Calu3 (cell line): ENCODE measurements around the gene KAZN. TPM values are rescaled to one million over a fixed set of nuclear protein-coding genes. Genes with fewer than 3 reads are reported as not detected.

Experiments
- Bru-seq: library from RNA; stranded (reverse); fragments of 400-500 nt; gene quantifications from one replicate; lab custom pipeline; 2021; lab: Mats Ljungman, UMichigan
- BruChase-seq, 2 experiments: library from RNA; stranded (reverse); fragments of 400-500 nt; gene quantifications; one replicate each; lab custom pipeline; 2021; lab: Mats Ljungman, UMichigan
- BruUV-seq: library from RNA; stranded (reverse); fragments of 400-500 nt; replicated peaks from 2 replicates; lab custom pipeline; 2021; lab: Mats Ljungman, UMichigan
- CTCF ChIA-PET: fragments of 300-600 bp; sonication (Branson Sonifier 250); formaldehyde crosslinking; loops from one replicate; lab custom pipeline; 2022; ENCODE audit warnings: antibody characterized with exemption; lab: Charles Lee
- DNase-seq: peaks from one replicate; pipeline ENCODE4 v3.0.0; 2022
- H3K27ac Mint-ChIP-seq: one replicate; pipeline ENCODE4 v1.8.0; 2022; ENCODE audit warnings: mixed read lengths; ENCODE audit not compliant: unreplicated experiment
- H3K27me3 Mint-ChIP-seq: one replicate; pipeline ENCODE4 v1.8.0; 2022; ENCODE audit warnings: mixed read lengths; ENCODE audit not compliant: unreplicated experiment
- H3K36me3 Mint-ChIP-seq: one replicate; pipeline ENCODE4 v1.8.0; 2022; ENCODE audit warnings: mild to moderate bottlenecking, moderate library complexity, mixed read lengths; ENCODE audit not compliant: insufficient read depth, unreplicated experiment
- H3K4me1 Mint-ChIP-seq: one replicate; pipeline ENCODE4 v1.8.0; 2022; ENCODE audit warnings: mild to moderate bottlenecking, low read depth, mixed read lengths; ENCODE audit not compliant: unreplicated experiment
- H3K4me3 Mint-ChIP-seq: one replicate; pipeline ENCODE4 v1.8.0; 2022; ENCODE audit warnings: mild to moderate bottlenecking, low read depth, moderate library complexity, mixed read lengths; ENCODE audit not compliant: unreplicated experiment
- H3K9me3 Mint-ChIP-seq: one replicate; pipeline ENCODE4 v1.8.0; 2022; ENCODE audit warnings: low read depth, mixed read lengths; ENCODE audit not compliant: unreplicated experiment
- CTCF ChIP-seq: fragments of 200-600 bp; IDR thresholded peaks from one replicate; pipeline ENCODE4 v1.8.0; 2022; ENCODE audit warnings: antibody characterized with exemption; ENCODE audit not compliant: unreplicated experiment
- intact Hi-C: fragments of 100-400 bp; cut with micrococcal nuclease; formaldehyde crosslinking; loops from one replicate; pipeline ENCODE4 v1.10.0; 2022; ENCODE audit not compliant: unreplicated experiment
- long read RNA-seq: library from polyadenylated mRNA; stranded (forward); transcript quantifications from one replicate; pipeline ENCODE4 v2.0.0, GENCODE V29; 2022
- total RNA-seq: library from RNA; stranded (reverse); gene quantifications from 2 replicates; pipeline ENCODE4 v1.2.3, GENCODE V29; 2022

Gene KAZN
- total RNA-seq, result 3.6 and 5.9 TPM in 2 replicates
- percentile 20 among the genes with signal in this experiment for Bru-seq, nascent RNA
- percentile 22 among the genes with signal in this experiment for BruChase-seq, experiment 1, labeled RNA remaining after a 6-hour chase
- percentile 18 among the genes with signal in this experiment for BruChase-seq, experiment 2, labeled RNA remaining after a 2-hour chase
- long read RNA-seq, partial matches to known transcripts, result 2 of 9 reads
- long read RNA-seq, other reads (novel, unspliced or antisense), result 7 of 9 reads

DNA sequence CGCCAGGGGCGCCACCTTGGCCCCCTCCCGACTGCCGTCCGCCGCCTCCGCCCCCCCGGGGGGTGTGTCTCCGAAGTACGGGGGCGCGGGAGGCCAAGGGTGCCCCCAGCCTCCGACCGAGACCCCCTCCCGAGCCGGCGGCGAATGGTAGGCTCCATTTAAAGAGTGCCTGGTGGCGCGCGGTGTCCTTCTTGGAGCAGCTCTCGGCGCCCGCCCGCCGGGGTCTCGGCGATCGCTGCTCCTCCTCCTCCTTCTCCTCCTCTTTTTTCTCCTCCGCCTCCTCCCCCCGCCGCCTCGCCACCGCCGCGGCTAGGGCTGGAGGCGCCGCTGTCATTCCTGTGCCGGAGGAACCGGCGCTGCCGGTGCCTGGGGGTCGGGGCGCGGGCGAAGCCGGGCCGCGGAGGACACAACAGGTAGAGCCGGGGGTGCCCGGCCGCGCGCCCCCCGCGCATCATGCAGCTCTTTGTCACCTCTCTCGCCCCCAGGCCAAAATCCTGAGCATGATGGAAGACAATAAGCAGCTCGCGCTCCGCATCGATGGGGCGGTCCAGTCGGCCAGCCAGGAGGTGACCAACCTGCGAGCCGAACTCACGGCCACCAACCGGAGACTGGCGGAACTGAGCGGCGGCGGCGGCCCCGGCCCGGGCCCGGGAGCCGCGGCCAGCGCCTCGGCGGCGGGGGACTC lies at the start of gene KAZN:
KAZN (plus strand) TSS at position 188 of the 685 bp plus-strand sequence.
- H3K27ac Mint-ChIP-seq, result no peak within 1 kb of the TSS
- DNase-seq, result peak; percentile 2
- H3K4me1 Mint-ChIP-seq, result no peaks in the 10 kb centered on the region
- CTCF ChIA-PET, result no interaction called here
- no peak within 1 kb of the TSS for H3K4me3 Mint-ChIP-seq
- intact Hi-C loops, result no loop called here
- H3K9me3 Mint-ChIP-seq, result no peaks in the 10 kb centered on the region
- BruUV-seq, result no TSS peak
- H3K27me3 Mint-ChIP-seq, result peaks cover 23% of the 10 kb centered on the region
- no peak for TF ChIP-seq CTCF
- H3K36me3 Mint-ChIP-seq, result no peaks in the 10 kb centered on the region

GRCh38 chr1:14549897-14550620 lies 48.4 kb upstream of the KAZN start:
- no TSS peak for BruUV-seq
- DNase-seq, result no peak
- no peak for TF ChIP-seq CTCF
- intact Hi-C loops, result no loop called here
- peaks cover 3% of the 10 kb centered on the region for H3K9me3 Mint-ChIP-seq
- H3K36me3 Mint-ChIP-seq, result no peaks in the 10 kb centered on the region
- H3K27ac Mint-ChIP-seq, result no peak overlapping the region
- no peak overlapping the region for H3K4me3 Mint-ChIP-seq
- no peaks in the 10 kb centered on the region for H3K4me1 Mint-ChIP-seq
- peaks cover 7% of the 10 kb centered on the region for H3K27me3 Mint-ChIP-seq
- CTCF ChIA-PET, result no interaction called here

DNA sequence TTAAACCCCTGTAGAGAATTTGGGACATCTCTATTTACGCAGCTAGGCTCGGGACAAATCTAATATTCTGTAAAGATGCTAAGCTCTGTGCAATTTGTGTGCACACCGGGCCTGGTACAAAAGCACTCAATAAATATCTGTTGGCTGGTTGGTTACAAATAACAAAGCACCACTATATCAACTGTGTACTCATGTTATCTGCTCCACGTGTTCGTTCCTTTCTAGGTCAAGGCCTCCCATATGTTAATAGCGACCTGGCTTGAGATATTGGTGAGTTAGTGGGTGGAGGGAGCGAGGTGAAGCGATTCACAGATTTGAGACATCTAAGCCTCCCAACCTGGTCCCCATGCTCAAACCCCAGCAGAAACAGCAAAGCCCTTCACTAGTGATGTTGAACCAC lies 47.1 kb upstream of the KAZN start:
- no peak for TF ChIP-seq CTCF
- Mint-ChIP-seq H3K27ac (no peak overlapping the region), H3K4me1 (no peaks in the 10 kb centered on the region), H3K9me3 (peaks cover 3% of the 10 kb centered on the region), H3K36me3 (no peaks in the 10 kb centered on the region), H3K27me3 (peaks cover 9% of the 10 kb centered on the region), H3K4me3 (no peak overlapping the region)
- intact Hi-C loops, result no loop called here
- CTCF ChIA-PET, result no interaction called here
- no peak for DNase-seq
- no TSS peak for BruUV-seq

DNA sequence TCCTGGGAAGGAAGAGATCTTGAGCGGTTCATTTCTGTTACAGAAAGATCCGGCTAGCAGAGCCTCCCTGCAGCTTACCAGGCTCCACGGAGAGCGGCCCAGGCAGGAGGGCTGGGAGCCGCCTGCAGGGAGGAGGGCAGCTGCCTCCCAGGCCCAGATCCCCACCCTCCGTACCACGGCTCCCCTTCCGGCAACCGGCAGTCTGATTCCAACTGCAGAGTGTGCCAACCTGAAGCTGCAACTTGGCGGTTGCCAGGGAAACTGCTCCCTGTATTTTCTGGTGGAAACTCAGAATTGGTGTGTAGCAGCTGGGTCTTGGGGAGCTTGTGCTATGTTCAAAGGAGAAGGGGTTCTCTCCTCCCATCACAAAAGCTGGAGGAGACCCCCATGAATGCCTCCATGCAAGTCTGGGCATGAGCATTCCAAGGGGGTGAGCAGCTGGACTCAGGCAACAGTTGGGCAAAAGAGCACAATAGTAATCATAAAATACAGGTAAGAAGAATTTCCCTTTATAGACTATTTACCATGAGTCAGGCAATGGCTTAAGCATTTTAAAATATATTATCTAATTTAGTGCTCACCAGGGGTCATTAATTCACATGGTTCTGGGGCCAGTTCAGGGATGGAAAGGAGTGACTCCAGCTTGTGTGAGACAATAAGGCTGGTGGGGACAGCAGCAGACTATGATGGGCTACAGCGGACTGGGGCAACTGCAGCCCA lies 46.1 kb upstream of the KAZN start:
- intact Hi-C loops, result no loop called here
- Mint-ChIP-seq H3K36me3 (no peaks in the 10 kb centered on the region), H3K27ac (no peak overlapping the region), H3K27me3 (peaks cover 9% of the 10 kb centered on the region), H3K4me1 (no peaks in the 10 kb centered on the region), H3K9me3 (peaks cover 3% of the 10 kb centered on the region), H3K4me3 (no peak overlapping the region)
- no TSS peak for BruUV-seq
- no peak for TF ChIP-seq CTCF
- CTCF ChIA-PET, result no interaction called here
- no peak for DNase-seq
